GDM1 (cell line): ENCODE measurements around the gene ZFP90.
"Not testable (repeated sequence)": the region's sequence is repeated elsewhere in the genome, so short reads cannot be mapped to it uniquely, and the experiment has no call there.

ENCODE experiments used
- DNase-seq: peaks from one replicate; lab custom pipeline; 2025; lab: John Stamatoyannopoulos, UW

The ZFP90 gene

GRCh38 chr16:68519225-68519745, 19.8 kb upstream of the ZFP90 start:
- DNase-seq, result no peak

GRCh38 chr16:68520649-68521086, 18.4 kb upstream of the ZFP90 start:
- DNase-seq, result peak; percentile 31

GRCh38 chr16:68524069-68524820, 14.8 kb upstream of the ZFP90 start:
- DNase-seq, result no peak

- no peak for DNase-seq
Measured at GRCh38 chr16:68526143-68526781, 12.8 kb upstream of the ZFP90 start.

- no peak for DNase-seq
Measured at GRCh38 chr16:68526782-68527145, 12.3 kb upstream of the ZFP90 start.

- no peak for DNase-seq
Measured at GRCh38 chr16:68528233-68528632, 10.9 kb upstream of the ZFP90 start.

GRCh38 chr16:68528686-68529379, 10.3 kb upstream of the ZFP90 start:
- peak; percentile 3 for DNase-seq

- no peak for DNase-seq
Measured at GRCh38 chr16:68529608-68529930, 9.5 kb upstream of the ZFP90 start.

- DNase-seq, result peak; percentile 41
Measured at GRCh38 chr16:68529931-68530701, 9.0 kb upstream of the ZFP90 start.

GRCh38 chr16:68533937-68534336, 5.2 kb upstream of the ZFP90 start:
- no peak for DNase-seq

GRCh38 chr16:68535331-68535730, 3.8 kb upstream of the ZFP90 start:
- no peak for DNase-seq

GRCh38 chr16:68539711-68540239, 684 bp downstream of the ZFP90 start:
- no peak for DNase-seq

GRCh38 chr16:68548947-68549346, 9.9 kb downstream of the ZFP90 start:
- peak; percentile 2 for DNase-seq

- no peak for DNase-seq
Measured at GRCh38 chr16:68553186-68553585, 14.1 kb downstream of the ZFP90 start.

- DNase-seq, result not testable (repeated sequence)
Measured at GRCh38 chr16:68560341-68560740, 21.2 kb downstream of the ZFP90 start.

- DNase-seq, result no peak
Measured at GRCh38 chr16:68563631-68564381, 24.7 kb downstream of the ZFP90 start.

- no peak for DNase-seq
Measured at GRCh38 chr16:68564382-68564985, 25.4 kb downstream of the ZFP90 start.

- DNase-seq, result no peak
Measured at GRCh38 chr16:68574479-68574878, 35.4 kb downstream of the ZFP90 start.

GRCh38 chr16:68575082-68575481, 36.0 kb downstream of the ZFP90 start:
- no peak for DNase-seq

- DNase-seq, result no peak
Measured at GRCh38 chr16:68577352-68577853, 38.3 kb downstream of the ZFP90 start.
